GM20431 (cell line): ENCODE measurements around the gene GJA10.

ENCODE experiments used
- in situ Hi-C: fragments of 300-500 bp; cut with MseI, MboI; formaldehyde crosslinking; loops from one replicate; pipeline ENCODE4 v1.15.0; 2020; ENCODE audit warnings: low sequenced_read_pairs; ENCODE audit not compliant: unreplicated experiment

GJA10 gene

DNA sequence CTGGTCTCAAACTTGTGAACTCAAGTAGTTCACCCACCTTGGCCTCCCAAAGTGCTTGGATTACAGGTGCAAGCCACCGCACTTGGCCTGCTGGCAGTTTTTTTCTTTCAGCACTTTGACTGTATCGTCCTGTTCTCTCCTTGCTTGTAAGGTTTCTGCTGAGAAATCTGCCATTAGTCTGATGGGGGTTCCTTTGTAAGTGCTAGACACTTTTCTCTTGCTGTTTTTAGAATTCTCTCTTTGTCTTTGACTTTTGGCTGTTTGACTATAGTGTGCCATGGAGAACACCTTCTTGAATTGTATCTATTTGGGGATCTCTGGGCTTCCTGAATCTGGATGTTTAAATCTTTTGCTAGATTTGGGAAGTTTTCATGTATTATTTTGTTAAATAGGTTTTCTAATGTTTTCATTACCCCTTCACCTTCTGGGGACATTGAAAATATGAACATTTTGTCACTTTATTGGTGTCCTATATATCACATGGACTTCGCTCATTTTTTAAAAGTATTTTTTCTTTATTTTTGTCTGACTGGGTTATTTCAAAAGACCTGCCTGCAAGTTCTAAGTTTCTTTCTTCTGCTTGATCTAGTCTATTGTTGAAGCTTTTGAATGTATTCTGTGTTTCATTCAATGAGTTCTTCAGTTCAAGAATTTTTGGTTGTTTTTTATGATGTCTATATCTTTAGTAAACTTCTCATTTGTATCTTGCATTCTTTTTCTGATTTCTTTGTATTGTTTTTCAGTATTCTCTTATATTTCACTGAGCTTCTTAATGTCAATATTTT lies 22.1 kb downstream of the GJA10 start:
- in situ Hi-C loops, result no loop called here

GRCh38 chr6:89917216-89917615 lies 22.9 kb downstream of the GJA10 start:
- in situ Hi-C loops, result no loop called here

GRCh38 chr6:89917801-89918366 lies 23.6 kb downstream of the GJA10 start:
- in situ Hi-C loops, result no loop called here

DNA sequence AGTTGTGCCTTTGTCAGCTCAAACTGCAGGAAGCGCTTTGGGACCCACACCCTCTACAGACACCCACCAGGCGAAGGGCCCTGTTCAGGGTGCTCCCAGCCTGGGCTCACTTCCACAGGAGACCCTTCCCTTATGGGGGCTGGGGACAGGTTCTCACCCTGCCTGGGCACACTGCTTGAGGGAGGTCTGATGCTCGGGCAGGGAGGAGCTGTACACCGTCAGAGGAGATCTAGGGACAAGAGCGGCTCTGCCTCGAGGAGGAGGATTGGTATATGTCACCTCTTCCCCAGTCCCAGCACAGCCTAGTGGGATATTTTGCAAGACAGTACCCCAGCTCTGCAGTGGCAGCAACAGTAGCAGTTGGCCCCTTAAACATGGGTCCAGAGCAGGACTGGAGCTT lies 26.9 kb downstream of the GJA10 start:
- in situ Hi-C loops, result no loop called here

DNA sequence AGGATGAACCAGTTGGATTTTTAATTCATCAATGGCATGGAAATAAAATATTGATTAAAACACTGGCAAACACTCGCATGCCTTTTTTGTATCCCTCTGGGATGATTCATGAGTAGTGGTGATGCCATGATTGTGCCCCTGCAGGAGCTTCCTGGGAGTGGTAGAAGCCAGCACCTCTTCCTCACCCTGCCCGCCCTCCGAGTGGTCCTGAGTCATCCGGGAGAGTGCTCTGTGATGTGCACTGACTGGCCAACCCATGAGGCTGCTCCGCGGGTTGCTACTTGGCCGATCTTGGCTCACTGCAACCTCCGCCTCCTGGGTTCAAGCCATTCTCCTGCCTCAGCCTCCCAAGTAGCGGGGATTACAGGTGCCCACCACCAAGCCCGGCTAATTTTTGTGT lies 27.4 kb downstream of the GJA10 start:
- in situ Hi-C loops, result no loop called here

DNA sequence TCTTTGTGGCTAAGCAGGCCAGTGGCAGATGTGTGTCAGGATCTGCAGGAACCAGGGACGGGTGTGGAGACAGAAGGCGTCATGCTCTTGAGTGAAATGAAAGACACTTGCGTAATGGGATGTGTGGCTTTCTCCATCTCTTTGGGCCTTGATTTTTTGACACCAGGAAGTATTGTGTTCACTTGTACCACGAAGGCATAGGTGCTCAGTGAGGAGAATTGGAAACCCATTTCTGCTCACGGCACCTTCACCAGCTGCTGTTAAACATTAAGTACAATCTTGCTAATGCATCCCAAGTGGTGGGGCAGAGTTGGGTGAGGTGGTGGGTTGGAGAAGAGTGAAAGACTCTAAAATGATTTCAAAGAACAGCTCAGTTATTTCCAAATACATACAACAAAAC lies 30.0 kb downstream of the GJA10 start:
- in situ Hi-C loops, result no loop called here

DNA sequence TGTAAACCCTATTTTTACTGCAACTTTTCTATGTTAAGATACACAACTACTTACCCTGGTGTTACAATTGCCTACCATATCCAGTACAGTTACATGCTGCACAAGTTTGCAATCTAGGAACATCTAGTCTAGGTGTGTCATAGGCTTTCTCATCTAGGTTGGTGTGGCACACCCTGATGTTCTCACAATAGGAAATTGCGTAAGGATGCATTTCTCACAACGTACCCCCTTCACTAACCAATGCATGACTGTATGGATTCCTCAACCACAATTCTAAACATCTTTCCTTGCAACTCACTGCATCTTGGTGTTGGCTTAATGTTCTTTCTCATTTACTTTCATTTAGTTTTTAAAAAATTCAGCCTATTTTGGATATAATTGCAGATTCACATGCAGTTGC lies 31.6 kb downstream of the GJA10 start:
- in situ Hi-C loops, result no loop called here

DNA sequence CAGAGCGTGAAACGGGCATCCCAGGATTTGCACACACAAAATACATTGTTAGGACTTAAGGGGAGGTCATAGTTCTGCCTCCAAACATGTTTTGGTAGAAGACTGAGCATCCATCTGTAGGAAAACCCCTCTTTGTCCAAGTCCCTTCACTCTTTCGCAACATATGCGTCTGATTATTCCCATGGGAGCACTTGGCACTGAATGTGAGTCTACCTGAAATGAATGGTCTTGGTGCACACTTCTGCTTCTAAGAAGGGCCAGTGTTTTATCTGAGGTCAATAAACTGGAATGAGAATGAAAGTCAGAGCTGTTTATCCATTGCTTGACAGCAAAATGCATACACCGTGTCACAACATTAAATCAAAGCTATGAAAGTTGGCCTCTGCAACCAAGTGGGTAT lies 33.0 kb downstream of the GJA10 start:
- in situ Hi-C loops, result no loop called here

DNA sequence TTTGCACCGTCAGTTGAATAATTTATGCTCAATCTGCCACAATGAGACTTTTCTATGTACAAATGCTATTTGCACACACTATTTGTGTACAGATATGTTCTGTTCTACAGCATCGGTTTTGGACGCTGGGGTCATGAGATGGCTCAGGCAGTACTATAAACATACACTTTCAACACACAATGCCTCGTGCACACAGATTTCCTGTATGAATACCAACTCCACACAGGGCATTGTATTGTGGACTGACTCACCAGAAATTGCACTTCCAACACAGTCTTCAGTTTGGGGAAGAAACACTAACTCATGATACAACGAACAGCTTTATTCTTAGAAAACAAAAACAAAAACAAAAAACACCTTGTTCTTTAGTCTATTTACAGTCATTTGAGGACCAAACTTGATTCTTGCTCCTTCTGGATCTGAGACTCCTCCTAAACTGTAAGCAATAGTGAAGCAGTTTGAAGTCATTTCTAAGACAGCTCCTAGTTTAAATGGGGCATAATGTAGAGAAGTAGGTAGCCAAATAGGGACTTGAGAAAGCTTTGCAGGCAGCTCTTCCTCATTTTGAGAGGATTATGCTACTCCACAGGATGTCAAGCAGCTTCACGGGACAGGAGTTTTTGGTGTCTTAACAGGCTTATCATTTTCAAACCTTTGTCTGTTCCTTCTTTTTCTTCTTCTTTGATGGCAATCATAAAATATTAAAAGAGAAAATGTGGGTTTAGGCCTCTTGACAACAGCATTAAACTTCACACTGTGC lies 33.7 kb downstream of the GJA10 start:
- in situ Hi-C loops, result no loop called here

GRCh38 chr6:89928604-89929003 lies 34.3 kb downstream of the GJA10 start:
- in situ Hi-C loops, result no loop called here

DNA sequence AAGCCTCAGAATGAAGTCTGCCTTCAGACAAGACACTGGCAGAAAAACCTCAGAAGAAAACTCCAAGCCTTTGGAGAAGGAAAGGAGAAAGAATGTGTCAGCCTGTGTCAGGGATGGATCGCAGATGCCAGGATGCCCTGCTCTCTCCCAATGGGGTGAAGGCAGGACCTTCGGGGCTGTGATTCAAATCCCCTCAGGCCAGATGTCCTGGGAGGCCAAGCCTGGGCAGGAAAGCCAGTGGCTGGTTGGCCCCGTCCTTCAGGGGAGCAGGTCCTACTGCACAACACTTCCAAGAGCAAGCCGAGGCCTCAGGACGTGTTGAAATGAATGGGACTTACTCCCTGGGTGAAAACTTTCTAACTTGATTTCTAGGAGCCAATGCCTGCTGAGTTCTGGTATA lies 36.5 kb downstream of the GJA10 start:
- in situ Hi-C loops, result no loop called here

- in situ Hi-C loops, result no loop called here
These were observed 38.1 kb downstream of the GJA10 start for GRCh38 chr6:89932245-89932802.

GRCh38 chr6:89934685-89935366 lies 40.6 kb downstream of the GJA10 start:
- in situ Hi-C loops, result no loop called here

DNA sequence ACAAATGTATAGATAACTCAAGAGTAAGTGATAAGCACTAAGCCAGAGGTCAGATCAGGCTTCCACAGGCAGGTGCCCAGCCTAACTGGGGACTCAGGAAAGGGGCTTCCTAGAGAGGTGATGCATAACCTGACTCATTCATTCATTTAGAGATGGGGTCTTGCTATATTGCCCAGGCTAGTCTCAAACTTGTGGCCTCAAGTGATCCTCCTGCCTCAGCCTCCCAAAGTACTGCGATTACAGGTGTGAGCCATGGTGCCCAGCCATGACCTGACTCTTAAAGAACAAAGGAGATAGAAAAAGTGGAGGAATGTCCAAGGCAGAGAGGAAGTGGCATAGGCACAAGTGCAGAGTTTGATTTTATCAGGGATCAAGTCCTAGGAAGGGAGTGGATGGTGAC lies 41.9 kb downstream of the GJA10 start:
- in situ Hi-C loops, result no loop called here

DNA sequence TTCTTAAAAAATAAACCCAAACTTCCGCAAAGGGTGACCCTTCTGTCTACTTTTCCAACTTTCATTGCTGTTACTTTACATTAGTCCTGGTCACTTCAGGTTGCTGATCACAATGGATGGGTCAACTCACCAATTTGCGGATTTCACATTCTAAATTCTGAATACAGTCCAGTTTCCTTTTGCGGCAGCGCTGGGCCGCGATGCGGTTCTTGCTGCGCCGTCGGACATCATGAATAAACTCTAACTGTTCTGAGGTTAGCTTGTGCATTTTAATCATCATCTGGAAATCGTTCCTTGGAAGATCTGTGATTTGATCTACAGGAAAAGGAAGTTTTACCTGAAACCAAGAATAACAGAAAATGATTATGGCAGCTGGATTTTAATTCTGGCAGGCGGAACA lies 43.7 kb downstream of the GJA10 start:
- in situ Hi-C loops, result no loop called here

GRCh38 chr6:89939144-89939543 lies 44.9 kb downstream of the GJA10 start:
- in situ Hi-C loops, result no loop called here

DNA sequence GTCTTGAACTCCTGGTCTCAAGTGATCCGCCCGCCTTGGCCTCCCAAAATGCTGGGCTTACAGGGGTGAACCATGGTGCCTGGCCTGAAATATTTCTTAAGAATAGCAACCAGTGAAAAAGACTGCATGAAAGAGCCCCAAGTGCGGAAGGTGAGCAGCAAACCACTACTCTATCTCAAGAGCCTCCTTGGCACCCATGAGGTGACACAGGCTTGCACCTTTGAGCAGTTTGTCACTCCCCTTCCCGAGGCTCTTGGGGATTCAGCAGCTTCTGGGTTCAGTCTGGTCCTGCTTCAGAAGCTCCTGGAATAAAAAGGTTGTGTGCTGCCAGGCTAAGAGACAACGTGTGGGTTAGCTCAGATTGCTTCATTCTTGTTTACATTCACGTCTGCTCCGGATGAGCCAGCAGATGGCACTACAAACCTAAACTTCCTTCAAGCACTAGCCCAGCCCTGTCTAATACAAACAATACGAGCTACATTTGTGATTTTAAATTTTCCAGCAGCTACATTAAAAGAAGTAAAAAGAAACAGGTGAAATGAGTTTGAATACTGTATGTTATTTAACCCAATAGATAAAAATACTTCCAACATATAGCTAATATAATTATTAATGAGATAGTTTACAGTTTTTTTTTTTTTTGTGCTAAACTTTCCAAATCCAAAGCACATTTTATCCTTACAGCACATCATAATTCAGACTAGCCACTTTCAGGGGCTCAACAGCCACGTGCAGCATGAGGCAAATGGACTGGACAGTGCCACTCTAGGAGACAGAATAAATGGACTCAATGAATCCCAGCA lies 46.2 kb downstream of the GJA10 start:
- in situ Hi-C loops, result loop anchor here (5.0 kb wide), 1 partner anchor 537 kb away; no protein-coding TSS in a partner anchor

DNA sequence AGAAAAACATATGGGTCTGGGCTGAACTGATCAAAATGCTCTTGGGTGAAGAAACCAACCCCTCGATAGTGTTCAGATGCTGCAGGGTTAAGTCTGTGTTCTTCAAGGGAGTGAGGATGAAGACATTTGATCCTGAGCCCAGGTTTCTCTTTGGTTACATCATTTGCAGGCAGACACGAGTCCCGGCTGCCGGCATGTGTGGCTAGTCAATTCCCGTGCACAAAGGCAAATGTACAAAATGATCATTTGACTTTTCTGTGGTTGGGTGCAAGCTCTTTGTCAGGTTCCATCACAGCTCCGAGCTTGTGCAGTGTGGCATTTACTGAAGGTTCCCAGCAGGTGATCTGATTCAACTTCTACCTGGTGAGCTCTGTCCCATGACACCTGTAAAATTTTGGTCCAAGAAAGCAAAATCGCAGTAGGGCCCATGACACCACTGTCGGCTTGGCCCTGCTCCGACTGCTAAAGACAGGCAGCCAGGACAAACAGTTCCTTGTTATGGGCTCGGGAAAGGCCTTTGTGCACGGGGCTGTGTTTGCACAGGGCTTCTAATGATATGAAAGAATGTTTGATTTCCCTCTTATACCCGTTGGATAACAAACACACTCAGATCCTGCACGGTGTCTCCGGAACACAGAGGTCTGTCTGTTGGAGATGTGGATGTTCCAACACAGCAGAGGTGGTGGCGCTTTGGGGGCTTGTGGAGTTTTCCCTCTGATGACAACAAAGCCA lies 46.9 kb downstream of the GJA10 start:
- in situ Hi-C loops, result loop anchor here (5.0 kb wide), 1 partner anchor 536 kb away; no protein-coding TSS in a partner anchor
